ENCODE results near the gene NPEPL1. TPM values are rescaled to one million over a fixed set of nuclear protein-coding genes. Genes with fewer than 3 reads are reported as not detected.

NPEPL1 gene
- total RNA-seq, 1 experiment from 2014 or later, result 31.1 TPM

GRCh38 chr20:58742668-58743566, 50.3 kb downstream of the NPEPL1 start:
- Histone ChIP-seq H2BK20ac (ENCODE audit: low read depth, low read length, poor library complexity, severe bottlenecking) (no peak overlapping the region), H2BK5ac (ENCODE audit: insufficient read length, low read length) (no peak overlapping the region), H2AFZ (ENCODE audit: low read length) (no peak overlapping the region), H2BK120ac (ENCODE audit: low read depth, low read length, poor library complexity, severe bottlenecking) (no peak overlapping the region), H3K27ac (ENCODE audit: insufficient read length, low read depth, low read length) (no peak overlapping the region), H3K18ac (ENCODE audit: insufficient read length, low read depth, low read length) (no peak overlapping the region), H3K4me2 (ENCODE audit: insufficient read depth, insufficient read length, low read length) (no peak overlapping the region), H2AK5ac (ENCODE audit: insufficient read length, low read length) (no peak overlapping the region), H3K23ac (ENCODE audit: insufficient read length, low read depth, low read length) (no peak overlapping the region), H3K9me3 (ENCODE audit: control insufficient read depth, low read depth, low read length) (no peaks in the 10 kb centered on the region), H3K79me2 (ENCODE audit: insufficient read depth, low read length) (no peaks in the 10 kb centered on the region), H3T11ph (ENCODE audit: low read length) (no peak overlapping the region), H4K5ac (ENCODE audit: insufficient read length, low read depth, low read length) (no peak overlapping the region), H3K4ac (ENCODE audit: low read depth, low read length) (no peak overlapping the region), H3K9ac (ENCODE audit: extremely low read depth, insufficient read length, low read length) (no peak overlapping the region), H2BK12ac (ENCODE audit: insufficient read length, low read depth, low read length) (no peak overlapping the region), H4K91ac (ENCODE audit: insufficient read length, low read depth, low read length) (no peak overlapping the region), H4K20me1 (ENCODE audit: control insufficient read depth, insufficient read depth, insufficient read length) (no peaks in the 10 kb centered on the region), H3K56ac (ENCODE audit: insufficient read length, low read depth, low read length) (no peak overlapping the region), H3K4me1 (ENCODE audit: insufficient read depth, low read length) (no peaks in the 10 kb centered on the region), H3K23me2 (ENCODE audit: insufficient read length, low read depth, low read length, poor library complexity, severe bottlenecking) (no peaks in the 10 kb centered on the region), H3K27me3 (ENCODE audit: insufficient read depth, low read length) (no peaks in the 10 kb centered on the region), H2BK15ac (ENCODE audit: low read depth, low read length) (no peak overlapping the region), H3K14ac (ENCODE audit: insufficient read depth, low read length) (no peak overlapping the region; the same call in 1 of the 2 replicates), H4K8ac (replicated peaks; ENCODE audit: insufficient read length, low read depth, low read length) (no peak overlapping the region), H3K79me1 (ENCODE audit: insufficient read depth, low read depth, low read length, poor library complexity, severe bottlenecking) (no peaks in the 10 kb centered on the region)
- H3K36me3 Mint-ChIP-seq (ENCODE audit: insufficient read depth in 1 of 3, low read depth in 3 of 3), result peaks cover 0 to 8% (median 3%) of the 10 kb centered on the region in 3 experiments; a peak in 1 of 7 replicates
- H3K4me1 Mint-ChIP-seq, result peaks cover 0 to 5% of the 10 kb centered on the region in 2 experiments; a peak in 3 of 4 replicates
- no peak overlapping the region for H3K27ac Mint-ChIP-seq
- TF ChIP-seq CTCF (conservative IDR thresholded peaks at IDR 0.05), result no peak
- no peak for DNase-seq
- WGBS (ENCODE audit: extremely low coverage, insufficient read length, low lambda C conversion rate), result no CpG with 5 or more reads among the region's 13 CpGs
- peaks cover 51% of the 10 kb centered on the region for H3K27me3 Mint-ChIP-seq (ENCODE audit: low read depth)
- H3K9me3 Mint-ChIP-seq, result peaks cover 8 to 18% of the 10 kb centered on the region in 2 experiments; a peak in 4 of 5 replicates
- no peak overlapping the region for H3K4me3 Mint-ChIP-seq

All from H9 (cell line).